ENCODE results near the gene SLC12A3. TPM values are rescaled to one million over a fixed set of nuclear protein-coding genes. Genes with fewer than 3 reads are reported as not detected.

Gene SLC12A3, protein sequence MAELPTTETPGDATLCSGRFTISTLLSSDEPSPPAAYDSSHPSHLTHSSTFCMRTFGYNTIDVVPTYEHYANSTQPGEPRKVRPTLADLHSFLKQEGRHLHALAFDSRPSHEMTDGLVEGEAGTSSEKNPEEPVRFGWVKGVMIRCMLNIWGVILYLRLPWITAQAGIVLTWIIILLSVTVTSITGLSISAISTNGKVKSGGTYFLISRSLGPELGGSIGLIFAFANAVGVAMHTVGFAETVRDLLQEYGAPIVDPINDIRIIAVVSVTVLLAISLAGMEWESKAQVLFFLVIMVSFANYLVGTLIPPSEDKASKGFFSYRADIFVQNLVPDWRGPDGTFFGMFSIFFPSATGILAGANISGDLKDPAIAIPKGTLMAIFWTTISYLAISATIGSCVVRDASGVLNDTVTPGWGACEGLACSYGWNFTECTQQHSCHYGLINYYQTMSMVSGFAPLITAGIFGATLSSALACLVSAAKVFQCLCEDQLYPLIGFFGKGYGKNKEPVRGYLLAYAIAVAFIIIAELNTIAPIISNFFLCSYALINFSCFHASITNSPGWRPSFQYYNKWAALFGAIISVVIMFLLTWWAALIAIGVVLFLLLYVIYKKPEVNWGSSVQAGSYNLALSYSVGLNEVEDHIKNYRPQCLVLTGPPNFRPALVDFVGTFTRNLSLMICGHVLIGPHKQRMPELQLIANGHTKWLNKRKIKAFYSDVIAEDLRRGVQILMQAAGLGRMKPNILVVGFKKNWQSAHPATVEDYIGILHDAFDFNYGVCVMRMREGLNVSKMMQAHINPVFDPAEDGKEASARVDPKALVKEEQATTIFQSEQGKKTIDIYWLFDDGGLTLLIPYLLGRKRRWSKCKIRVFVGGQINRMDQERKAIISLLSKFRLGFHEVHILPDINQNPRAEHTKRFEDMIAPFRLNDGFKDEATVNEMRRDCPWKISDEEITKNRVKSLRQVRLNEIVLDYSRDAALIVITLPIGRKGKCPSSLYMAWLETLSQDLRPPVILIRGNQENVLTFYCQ
- total RNA-seq: not detected

- DNase-seq (ENCODE audit: low spot score) (no peak), ATAC-seq (no peak)
- intact Hi-C loops (cut with DNase I): loop anchor here (10.0 kb wide), 1 partner anchor 80 kb away; no protein-coding TSS in a partner anchor
Measured at GRCh38 chr16:56864960-56865359, at the start of gene SLC12A3. TSS of gene SLC12A3 (plus strand) at chr16:56865207. CDS start at chr16:56865236, 29 bp downstream.

DNA sequence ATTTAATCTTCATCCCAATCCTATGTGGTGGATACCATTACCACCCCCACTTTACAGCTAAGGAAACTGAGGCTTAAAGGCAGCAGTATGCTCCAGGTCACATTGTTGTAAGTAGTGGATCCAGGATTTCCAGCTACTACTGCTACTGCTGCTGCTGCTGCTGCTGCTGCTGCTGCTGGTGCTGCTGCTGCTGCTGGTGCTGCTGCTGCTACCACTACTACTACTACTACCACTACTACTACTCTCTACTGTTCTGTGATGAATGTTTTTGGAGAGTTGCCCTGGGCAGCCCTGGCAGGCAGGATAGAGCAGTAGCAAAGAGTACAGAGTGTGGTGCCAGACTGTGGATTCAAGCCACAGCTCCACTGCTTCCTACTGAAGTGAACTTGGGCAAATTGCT is 49.3 kb upstream of the SLC12A3 start:
- intact Hi-C loops (cut with DNase I): no loop called here
- no peak for DNase-seq (ENCODE audit: low spot score)
- ATAC-seq: no peak

GRCh38 chr16:56817056-56817455 is 48.0 kb upstream of the SLC12A3 start:
- ATAC-seq (no peak), DNase-seq (ENCODE audit: low spot score) (no peak)
- intact Hi-C loops (cut with DNase I): no loop called here

DNA sequence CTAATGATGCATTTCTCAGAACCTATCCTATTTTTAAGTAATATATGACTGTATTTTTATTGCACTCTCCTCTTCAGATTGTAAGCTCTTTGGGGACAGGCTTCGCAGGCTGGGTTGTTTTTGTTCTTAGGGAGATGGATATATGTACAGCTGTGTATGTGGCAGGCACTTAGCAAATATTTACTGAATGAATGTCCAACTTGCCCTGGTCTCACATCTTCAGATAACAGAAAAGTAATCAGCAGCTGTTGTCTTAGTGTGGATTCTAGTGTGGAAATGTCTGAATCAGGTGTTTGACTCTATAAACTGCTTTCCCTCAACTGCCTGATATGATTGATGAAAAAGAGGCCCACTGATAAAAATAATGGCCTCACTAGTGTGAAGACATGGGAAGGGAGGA is 47.1 kb upstream of the SLC12A3 start:
- intact Hi-C loops (cut with DNase I): no loop called here
- DNase-seq (ENCODE audit: low spot score): no peak
- no peak for ATAC-seq

GRCh38 chr16:56823081-56823733 is 41.8 kb upstream of the SLC12A3 start:
- intact Hi-C loops (cut with DNase I): no loop called here
- ATAC-seq: peak; percentile 49
- no peak for DNase-seq (ENCODE audit: low spot score)

DNA sequence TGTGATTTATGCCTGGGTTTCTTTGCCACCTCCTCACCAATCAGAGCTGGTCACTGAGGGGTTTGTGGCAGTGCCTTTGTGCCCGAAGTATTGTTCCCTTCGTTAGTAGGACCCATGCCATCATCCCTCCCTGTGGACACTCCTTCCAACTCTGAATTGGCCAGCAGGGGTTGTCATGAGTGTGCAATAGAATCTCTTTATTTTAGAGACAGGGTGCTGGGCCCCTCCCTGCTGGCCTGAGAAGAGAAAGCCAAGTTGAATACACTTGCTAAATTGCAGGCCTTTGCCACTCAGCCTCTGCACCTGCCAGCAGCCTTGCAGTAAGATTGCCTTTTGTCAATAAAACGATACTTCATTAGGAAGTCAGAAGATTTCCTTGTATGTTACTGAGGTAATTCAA is 40.7 kb upstream of the SLC12A3 start:
- ATAC-seq: peak; percentile 61
- intact Hi-C loops (cut with DNase I): no loop called here
- DNase-seq (ENCODE audit: low spot score): no peak

DNA sequence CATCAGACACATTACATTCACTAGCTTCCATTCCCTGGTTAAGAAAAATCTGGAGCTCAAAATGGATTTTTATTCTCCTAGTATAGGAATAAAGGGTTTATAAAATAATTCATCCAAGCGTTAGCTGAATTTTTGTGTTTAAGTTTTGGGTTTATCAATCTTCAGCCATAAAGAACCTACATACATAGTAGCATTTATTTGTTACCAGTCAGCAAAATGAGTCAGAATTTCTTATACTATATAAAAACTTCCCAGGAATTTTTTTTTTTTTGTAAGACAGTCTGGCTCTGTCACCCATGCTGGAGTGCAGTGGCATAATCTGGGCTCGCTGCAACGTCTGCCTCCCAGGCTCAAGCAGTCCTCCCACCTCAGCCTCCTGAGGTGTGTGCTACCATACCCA is 40.2 kb upstream of the SLC12A3 start:
- ATAC-seq: no peak
- DNase-seq (ENCODE audit: low spot score): no peak
- intact Hi-C loops (cut with DNase I): no loop called here

- DNase-seq (ENCODE audit: low spot score) (no peak), ATAC-seq (no peak)
- intact Hi-C loops (cut with DNase I): no loop called here
Measured at GRCh38 chr16:56825826-56826225, 39.2 kb upstream of the SLC12A3 start.

GRCh38 chr16:56828647-56829046 is 36.4 kb upstream of the SLC12A3 start:
- intact Hi-C loops (cut with DNase I): no loop called here
- ATAC-seq: no peak
- DNase-seq (ENCODE audit: low spot score): no peak

DNA sequence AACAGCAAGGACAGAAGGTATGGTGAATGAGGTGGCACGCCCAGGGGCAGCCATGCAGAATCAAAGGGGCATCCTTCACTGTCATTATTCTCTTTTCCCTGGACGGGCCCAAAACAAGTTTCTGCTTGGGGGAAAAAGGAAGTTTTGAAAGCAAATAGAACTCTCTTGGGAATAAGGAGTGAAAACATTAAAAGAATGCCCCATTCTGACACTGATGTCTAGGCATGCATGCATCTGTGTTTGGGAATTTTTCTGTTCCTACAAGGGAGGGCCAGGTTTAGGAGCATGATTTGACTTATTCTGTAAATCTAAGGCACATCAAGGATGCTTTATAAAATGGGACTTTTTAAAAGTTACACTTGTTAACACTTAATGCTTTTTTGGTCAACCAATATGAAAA is 34.3 kb upstream of the SLC12A3 start:
- intact Hi-C loops (cut with DNase I): no loop called here
- ATAC-seq (no peak), DNase-seq (ENCODE audit: low spot score) (no peak)

DNA sequence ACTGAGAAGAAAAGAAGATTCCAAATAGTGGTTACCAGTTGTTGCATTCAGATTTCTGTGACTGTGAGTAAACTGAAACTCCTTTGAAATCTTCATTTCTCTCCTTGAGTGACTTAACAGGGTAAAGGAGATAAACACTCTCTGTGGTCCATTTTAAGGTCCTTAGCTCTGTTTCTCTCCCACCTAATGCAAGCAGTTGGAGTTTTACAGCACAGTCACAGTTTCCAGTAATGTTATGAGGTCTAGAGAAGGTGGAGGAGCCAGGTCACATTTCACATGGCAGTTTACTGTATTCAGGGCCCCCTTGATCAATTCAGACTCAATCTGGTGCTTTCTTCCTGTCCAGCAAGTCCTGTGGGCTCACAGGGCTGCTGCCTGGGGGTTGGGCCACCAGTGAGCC is 32.2 kb upstream of the SLC12A3 start:
- DNase-seq (ENCODE audit: low spot score) (no peak), ATAC-seq (no peak)
- intact Hi-C loops (cut with DNase I): no loop called here

DNA sequence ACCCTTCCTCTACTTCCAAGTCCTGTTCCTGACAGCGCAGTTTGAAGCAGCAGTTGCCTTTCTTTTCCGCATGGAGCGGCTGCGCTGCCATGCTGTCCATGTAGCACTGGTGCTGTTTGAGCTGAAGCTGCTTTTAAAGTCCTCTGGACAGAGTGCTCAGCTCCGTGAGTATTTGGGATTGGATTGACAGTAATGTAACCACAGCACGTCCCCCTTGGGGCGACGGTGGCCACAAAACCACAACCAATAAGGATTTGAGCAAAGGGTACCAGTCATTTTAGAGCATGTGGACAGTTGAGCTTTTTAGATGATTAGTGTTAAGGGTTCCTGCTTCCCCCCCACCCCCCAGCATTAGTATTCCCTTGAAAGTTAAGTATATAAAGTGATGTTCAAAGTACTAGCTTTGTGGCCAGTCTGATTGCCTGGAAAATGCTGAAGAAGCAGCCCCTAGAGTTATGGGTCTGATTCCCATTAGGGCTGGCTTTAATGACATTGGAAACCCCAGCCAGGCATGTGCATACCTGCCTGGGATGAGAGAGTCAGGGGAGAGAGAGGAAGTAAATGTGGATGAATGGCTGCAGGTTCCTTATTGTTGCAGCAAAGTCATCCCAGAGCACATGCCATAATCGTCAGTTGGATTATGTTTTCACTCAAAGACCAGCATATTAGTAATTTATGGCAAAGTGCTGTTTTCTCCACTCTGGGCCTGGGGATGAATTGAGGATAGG is 31.6 kb upstream of the SLC12A3 start:
- intact Hi-C loops (cut with DNase I): no loop called here
- no peak for ATAC-seq
- no peak for DNase-seq (ENCODE audit: low spot score)

GRCh38 chr16:56835320-56835719 is 29.7 kb upstream of the SLC12A3 start:
- no peak for ATAC-seq
- intact Hi-C loops (cut with DNase I): no loop called here
- no peak for DNase-seq (ENCODE audit: low spot score)

- ATAC-seq: no peak
- no peak for DNase-seq (ENCODE audit: low spot score)
- intact Hi-C loops (cut with DNase I): no loop called here
Measured at GRCh38 chr16:56836410-56837230, 28.4 kb upstream of the SLC12A3 start.

GRCh38 chr16:56838622-56839337 is 26.2 kb upstream of the SLC12A3 start:
- DNase-seq (ENCODE audit: low spot score): no peak
- ATAC-seq: no peak

GRCh38 chr16:56841233-56841632 is 23.8 kb upstream of the SLC12A3 start:
- peak; percentile 91 for ATAC-seq
- DNase-seq (ENCODE audit: low spot score): no peak
- intact Hi-C loops (cut with DNase I): no loop called here

More at GRCh38 chr16:56838622-56839337, 26.2 kb upstream of the SLC12A3 start:
- intact Hi-C loops (cut with DNase I): no loop called here

GRCh38 chr16:56841659-56842058 is 23.3 kb upstream of the SLC12A3 start:
- ATAC-seq: peak; percentile 65
- DNase-seq (ENCODE audit: low spot score): no peak
- intact Hi-C loops (cut with DNase I): no loop called here
